Neural cell (in vitro differentiated cells): ENCODE data around the gene ZNF460. TPM values are rescaled to one million over a fixed set of nuclear protein-coding genes. Genes with fewer than 3 reads are reported as not detected.

Experiments
- H2AFZ ChIP-seq: fragments of 200-600, 300-800 bp; sonication (generic), shearing (Covaris generic); 2 replicates; pipeline ENCODE4 v1.6.0; 2014; ENCODE audit warnings: low read depth, mild to moderate bottlenecking, antibody characterized with exemption, low read length, moderate library complexity
- H3F3A ChIP-seq: fragments of 200-600 bp; shearing (Covaris generic); 2 replicates; pipeline ENCODE4 v1.6.1; 2016; ENCODE audit warnings: mild to moderate bottlenecking, moderate library complexity, mixed read lengths, antibody characterized with exemption, low read length; ENCODE audit not compliant: insufficient read depth, poor library complexity, severe bottlenecking
- H3K27ac ChIP-seq: fragments of 200-600, 300-800 bp; sonication (generic), shearing (Covaris generic); 2 replicates; pipeline ENCODE4 v1.5.1; 2014; ENCODE audit warnings: mild to moderate bottlenecking, low read length, moderate library complexity
- H3K27me3 ChIP-seq: fragments of 300-800, 200-600 bp; sonication (generic), shearing (Covaris generic); 2 replicates; pipeline ENCODE4 v1.6.0; 2014; ENCODE audit warnings: mild to moderate bottlenecking, low read depth, low read length, moderate library complexity; ENCODE audit not compliant: insufficient read depth
- H3K36me3 ChIP-seq: fragments of 300-800, 200-600 bp; sonication (generic), shearing (Covaris generic); 2 replicates; pipeline ENCODE4 v1.5.1; 2014; ENCODE audit warnings: mild to moderate bottlenecking, antibody characterized with exemption, low read length, moderate library complexity; ENCODE audit not compliant: insufficient read depth
- H3K4me2 ChIP-seq: fragments of 300-800, 200-600 bp; sonication (generic), shearing (Covaris generic); 2 replicates; pipeline ENCODE4 v1.6.0; 2014; ENCODE audit warnings: mild to moderate bottlenecking, low read length
- H3K4me3 ChIP-seq: fragments of 300-800, 200-600 bp; sonication (generic), shearing (Covaris generic); 2 replicates; pipeline ENCODE4 v1.5.1; 2014; ENCODE audit warnings: mild to moderate bottlenecking, low read length, moderate library complexity
- H3K79me2 ChIP-seq: fragments of 200-600 bp; shearing (Covaris generic); replicated peaks from 2 replicates; pipeline ENCODE4 v1.6.0; 2014; ENCODE audit warnings: mild to moderate bottlenecking, low read length, moderate library complexity; ENCODE audit not compliant: insufficient read depth
- H3K9ac ChIP-seq: fragments of 300-800, 200-600 bp; sonication (generic), shearing (Covaris generic); 2 replicates; pipeline ENCODE4 v1.6.1; 2016; ENCODE audit warnings: mild to moderate bottlenecking, low read length, mixed read lengths
- H3K9me2 ChIP-seq: fragments of 200-600 bp; shearing (Covaris generic); 2 replicates; pipeline ENCODE4 v1.6.1; 2016; ENCODE audit warnings: mild to moderate bottlenecking, low read length, mixed read lengths; ENCODE audit not compliant: insufficient read depth
- H3K9me3 ChIP-seq: fragments of 200-600, 300-800 bp; sonication (generic), shearing (Covaris generic); 2 replicates; pipeline ENCODE4 v1.6.1; 2016; ENCODE audit warnings: mild to moderate bottlenecking, mixed run types, low read length, moderate library complexity, mixed read lengths
- H4K20me1 ChIP-seq: fragments of 200-600 bp; shearing (Covaris generic); 2 replicates; pipeline ENCODE4 v1.6.1; 2016; ENCODE audit warnings: mild to moderate bottlenecking, mixed run types; ENCODE audit not compliant: insufficient read depth
- CTCF ChIP-seq: fragments of 450-650 bp; IDR thresholded peaks from 2 replicates; pipeline ENCODE4 v1.5.1; 2014; ENCODE audit warnings: antibody characterized with exemption, mild to moderate bottlenecking, moderate library complexity; ENCODE audit not compliant: poor library complexity, severe bottlenecking
- EP300 ChIP-seq: fragments of 450-650 bp; conservative IDR thresholded peaks from 2 replicates; pipeline ENCODE4 v1.6.1; 2014; ENCODE audit warnings: antibody characterized with exemption, mild to moderate bottlenecking, moderate library complexity; ENCODE audit not compliant: poor library complexity, severe bottlenecking
- EZH2 ChIP-seq: fragments of 200-600, 300-800 bp; shearing (Covaris generic), sonication (generic); IDR thresholded peaks from 2 replicates; pipeline ENCODE4 v1.6.1; 2014; ENCODE audit warnings: antibody characterized with exemption, low read length, borderline replicate concordance, mild to moderate bottlenecking; ENCODE audit not compliant: insufficient read depth, poor library complexity, severe bottlenecking
- MXI1 ChIP-seq: fragments of 450-650 bp; conservative IDR thresholded peaks from 2 replicates; pipeline ENCODE4 v1.6.1; 2014; ENCODE audit warnings: antibody characterized with exemption, mild to moderate bottlenecking; ENCODE audit not compliant: poor library complexity, severe bottlenecking
- POLR2AphosphoS5 ChIP-seq: IDR thresholded peaks from 2 replicates; pipeline ENCODE4 v1.6.1; 2012
- RAD21 ChIP-seq: fragments of 450-650 bp; conservative IDR thresholded peaks from 2 replicates; pipeline ENCODE4 v1.6.1; 2014; ENCODE audit warnings: antibody characterized with exemption, mild to moderate bottlenecking, moderate library complexity
- SMC3 ChIP-seq: fragments of 450-650 bp; conservative IDR thresholded peaks from 2 replicates; pipeline ENCODE4 v1.6.1; 2014; ENCODE audit warnings: antibody characterized with exemption, mild to moderate bottlenecking, moderate library complexity; ENCODE audit not compliant: poor library complexity
- TAF1 ChIP-seq: IDR thresholded peaks from 2 replicates; pipeline ENCODE4 v1.6.1; 2012; ENCODE audit warnings: low read depth
- polyA plus RNA-seq: library from polyadenylated mRNA; depleted of rRNA; stranded (reverse); fragments of >200 nt; gene quantifications from 2 replicates; pipeline ENCODE4 v1.2.3, GENCODE V29; 2014
- TF ChIP-seq, protein P1 (sequence below): IDR thresholded peaks from 2 replicates; pipeline ENCODE4 v1.6.1; 2012; ENCODE audit warnings: borderline replicate concordance

ZNF460 gene
- polyA plus RNA-seq, 1 donor from 2014 or later: 11.2 TPM

- Histone ChIP-seq H2AFZ (no peak overlapping the region), H3K9me2 (no peaks in the 10 kb centered on the region), H3K4me3 (no peak overlapping the region), H3K9ac (no peak overlapping the region), H3K79me2 (peaks cover 30% of the 10 kb centered on the region), H3K9me3 (no peaks in the 10 kb centered on the region), H3K36me3 (no peaks in the 10 kb centered on the region), H4K20me1 (no peaks in the 10 kb centered on the region), H3F3A (peaks cover 1% of the 10 kb centered on the region), H3K27ac (no peak overlapping the region), H3K4me2 (no peak overlapping the region), H3K27me3 (no peaks in the 10 kb centered on the region)
- TF ChIP-seq POLR2AphosphoS5 (no peak), SMC3 (no peak), EZH2 (no peak)
Measured at GRCh38 chr19:57245066-57245465, 35.2 kb upstream of the ZNF460 start.

DNA sequence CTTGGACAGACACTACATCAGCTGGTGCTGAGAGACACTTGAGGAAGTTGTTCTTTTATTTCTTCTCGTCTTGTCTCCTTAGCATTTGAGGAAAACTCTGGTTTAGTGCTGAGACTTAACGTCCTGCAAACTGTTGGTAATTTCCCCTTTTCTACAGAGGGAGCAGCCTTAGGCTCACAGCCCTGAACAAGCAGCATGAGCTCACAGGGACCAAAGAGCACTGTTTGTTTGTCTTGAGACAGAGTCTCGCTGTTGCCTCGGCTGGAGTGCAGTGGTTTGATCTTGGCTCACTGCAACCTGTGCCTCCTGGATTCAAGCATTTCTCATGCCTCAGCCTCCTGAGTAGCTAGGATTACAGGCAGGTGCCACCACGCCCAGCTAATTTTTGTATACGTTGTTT is 34.3 kb upstream of the ZNF460 start:
- H3K27ac ChIP-seq: no peak overlapping the region
- H4K20me1 ChIP-seq: no peaks in the 10 kb centered on the region
- no peaks in the 10 kb centered on the region for H3K9me2 ChIP-seq
- H3K9me3 ChIP-seq: no peaks in the 10 kb centered on the region
- no peaks in the 10 kb centered on the region for H3K27me3 ChIP-seq
- H3F3A ChIP-seq: no peaks in the 10 kb centered on the region
- H3K4me3 ChIP-seq: no peak overlapping the region
- no peak overlapping the region for H2AFZ ChIP-seq
- TF ChIP-seq MXI1 (no peak), EP300 (no peak), RAD21 (no peak), CTCF (no peak), POLR2AphosphoS5 (no peak), TAF1 (no peak), EZH2 (no peak), SMC3 (no peak)
- TF ChIP-seq, protein P1, sequence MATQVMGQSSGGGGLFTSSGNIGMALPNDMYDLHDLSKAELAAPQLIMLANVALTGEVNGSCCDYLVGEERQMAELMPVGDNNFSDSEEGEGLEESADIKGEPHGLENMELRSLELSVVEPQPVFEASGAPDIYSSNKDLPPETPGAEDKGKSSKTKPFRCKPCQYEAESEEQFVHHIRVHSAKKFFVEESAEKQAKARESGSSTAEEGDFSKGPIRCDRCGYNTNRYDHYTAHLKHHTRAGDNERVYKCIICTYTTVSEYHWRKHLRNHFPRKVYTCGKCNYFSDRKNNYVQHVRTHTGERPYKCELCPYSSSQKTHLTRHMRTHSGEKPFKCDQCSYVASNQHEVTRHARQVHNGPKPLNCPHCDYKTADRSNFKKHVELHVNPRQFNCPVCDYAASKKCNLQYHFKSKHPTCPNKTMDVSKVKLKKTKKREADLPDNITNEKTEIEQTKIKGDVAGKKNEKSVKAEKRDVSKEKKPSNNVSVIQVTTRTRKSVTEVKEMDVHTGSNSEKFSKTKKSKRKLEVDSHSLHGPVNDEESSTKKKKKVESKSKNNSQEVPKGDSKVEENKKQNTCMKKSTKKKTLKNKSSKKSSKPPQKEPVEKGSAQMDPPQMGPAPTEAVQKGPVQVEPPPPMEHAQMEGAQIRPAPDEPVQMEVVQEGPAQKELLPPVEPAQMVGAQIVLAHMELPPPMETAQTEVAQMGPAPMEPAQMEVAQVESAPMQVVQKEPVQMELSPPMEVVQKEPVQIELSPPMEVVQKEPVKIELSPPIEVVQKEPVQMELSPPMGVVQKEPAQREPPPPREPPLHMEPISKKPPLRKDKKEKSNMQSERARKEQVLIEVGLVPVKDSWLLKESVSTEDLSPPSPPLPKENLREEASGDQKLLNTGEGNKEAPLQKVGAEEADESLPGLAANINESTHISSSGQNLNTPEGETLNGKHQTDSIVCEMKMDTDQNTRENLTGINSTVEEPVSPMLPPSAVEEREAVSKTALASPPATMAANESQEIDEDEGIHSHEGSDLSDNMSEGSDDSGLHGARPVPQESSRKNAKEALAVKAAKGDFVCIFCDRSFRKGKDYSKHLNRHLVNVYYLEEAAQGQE: no peak
- H3K79me2 ChIP-seq: peaks cover 27% of the 10 kb centered on the region
- no peaks in the 10 kb centered on the region for H3K36me3 ChIP-seq
- H3K4me2 ChIP-seq: no peak overlapping the region
- H3K9ac ChIP-seq: no peak overlapping the region

- Histone ChIP-seq H3K4me3 (no peak overlapping the region), H3K27ac (no peak overlapping the region), H3K9me2 (no peaks in the 10 kb centered on the region), H3K4me2 (no peak overlapping the region), H3K9ac (no peak overlapping the region), H3K9me3 (no peaks in the 10 kb centered on the region), H3K36me3 (no peaks in the 10 kb centered on the region), H3K79me2 (peaks cover under 1% of the 10 kb centered on the region), H4K20me1 (no peaks in the 10 kb centered on the region), H3F3A (no peaks in the 10 kb centered on the region), H3K27me3 (no peaks in the 10 kb centered on the region), H2AFZ (no peak overlapping the region)
- TF ChIP-seq TAF1 (no peak), EZH2 (no peak), POLR2AphosphoS5 (no peak), RAD21 (no peak), SMC3 (no peak), MXI1 (no peak), EP300 (no peak), CTCF (no peak)
- TF ChIP-seq, protein P1: no peak
Measured at GRCh38 chr19:57248646-57249045, 31.6 kb upstream of the ZNF460 start.
